SK-N-SH treated with all-trans-retinoic acid at 6 μM for 48 hours (cell line): ENCODE results near the gene PEX19.
"Not testable (repeated sequence)": the region's sequence is repeated elsewhere in the genome, so short reads cannot be mapped to it uniquely, and the experiment has no call there.

Experiments
- ATAC-seq: fragments of 200-7000 bp; cut with Tn5 transposase; 3 replicates; pipeline ENCODE4 v1.9.1; 2020; ENCODE audit warnings: mild to moderate bottlenecking, moderate library complexity
- ARNTL ChIP-seq: fragments of 450-650 bp; formaldehyde crosslinking; IDR thresholded peaks from 2 replicates; pipeline ENCODE4 v1.5.0; 2020; ENCODE audit warnings: low read depth, mild to moderate bottlenecking, moderate library complexity, borderline replicate concordance
- CREB5 ChIP-seq: fragments of 250-450 bp; sonication (Bioruptor Pico); IDR thresholded peaks from 2 replicates; pipeline ENCODE4 v1.5.1; 2020; ENCODE audit warnings: low read depth, mild to moderate bottlenecking, moderate library complexity
- CSDC2 ChIP-seq: fragments of 250-450 bp; sonication (Bioruptor Pico); IDR thresholded peaks from 2 replicates; pipeline ENCODE4 v1.5.0; 2020; ENCODE audit warnings: mild to moderate bottlenecking, moderate library complexity
- CSRNP3 ChIP-seq: fragments of 250-450 bp; sonication (Bioruptor Pico); IDR thresholded peaks from 2 replicates; pipeline ENCODE4 v1.5.1; 2021; ENCODE audit warnings: mild to moderate bottlenecking, moderate library complexity
- ESRRG ChIP-seq: fragments of 250-450 bp; sonication (Bioruptor Pico); IDR thresholded peaks from 2 replicates; pipeline ENCODE4 v1.6.1; 2021; ENCODE audit warnings: mild to moderate bottlenecking
- GLIS3 ChIP-seq: fragments of 250-450 bp; sonication (Bioruptor Pico); IDR thresholded peaks from 2 replicates; pipeline ENCODE4 v1.5.0; 2020; ENCODE audit warnings: mild to moderate bottlenecking, moderate library complexity
- ISL1 ChIP-seq: fragments of 250-450 bp; sonication (Bioruptor Pico); IDR thresholded peaks from 2 replicates; pipeline ENCODE4 v2.1.2; 2022; ENCODE audit warnings: mild to moderate bottlenecking, moderate library complexity
- PATZ1 ChIP-seq: fragments of 250-450 bp; sonication (Bioruptor Pico); IDR thresholded peaks from 2 replicates; pipeline ENCODE4 v1.8.0; 2020; ENCODE audit warnings: mild to moderate bottlenecking, moderate library complexity, borderline replicate concordance
- POU6F1 ChIP-seq: fragments of 250-450 bp; sonication (Bioruptor Pico); IDR thresholded peaks from 2 replicates; pipeline ENCODE4 v1.8.0; 2021; ENCODE audit warnings: low read depth, mild to moderate bottlenecking, moderate library complexity, borderline replicate concordance
- PPARA ChIP-seq: fragments of 250-450 bp; sonication (Bioruptor Pico); IDR thresholded peaks from 2 replicates; pipeline ENCODE4 v1.5.0; 2020; ENCODE audit warnings: mild to moderate bottlenecking, borderline replicate concordance
- RARB ChIP-seq: fragments of 250-450 bp; sonication (Bioruptor Pico); IDR thresholded peaks from 2 replicates; pipeline ENCODE4 v1.8.0; 2021; ENCODE audit warnings: mild to moderate bottlenecking, moderate library complexity
- SNAI2 ChIP-seq: fragments of 250-450 bp; sonication (Bioruptor Pico); IDR thresholded peaks from 2 replicates; pipeline ENCODE4 v1.5.0; 2020; ENCODE audit warnings: mild to moderate bottlenecking, moderate library complexity
- TOX ChIP-seq: fragments of 250-450 bp; sonication (Bioruptor Pico); IDR thresholded peaks from 2 replicates; pipeline ENCODE4 v1.8.0; 2021; ENCODE audit warnings: mild to moderate bottlenecking, moderate library complexity, borderline replicate concordance
- TSHZ2 ChIP-seq: fragments of 250-450 bp; sonication (Bioruptor Pico); IDR thresholded peaks from 2 replicates; pipeline ENCODE4 v1.5.0; 2020; ENCODE audit warnings: mild to moderate bottlenecking, moderate library complexity
- ZFP3 ChIP-seq: fragments of 250-450 bp; sonication (Bioruptor Pico); IDR thresholded peaks from 2 replicates; pipeline ENCODE4 v1.5.0; 2020; ENCODE audit warnings: mild to moderate bottlenecking, moderate library complexity
- ZFP30 ChIP-seq: fragments of 450-650 bp; formaldehyde crosslinking; IDR thresholded peaks from 2 replicates; pipeline ENCODE4 v1.5.0; 2022; ENCODE audit warnings: mild to moderate bottlenecking, moderate library complexity
- ZNF70 ChIP-seq: fragments of 450-650 bp; formaldehyde crosslinking; IDR thresholded peaks from 2 replicates; pipeline ENCODE4 v1.5.0; 2020; ENCODE audit warnings: mild to moderate bottlenecking, moderate library complexity
- ZNF8 ChIP-seq: fragments of 450-650 bp; formaldehyde crosslinking; IDR thresholded peaks from 2 replicates; pipeline ENCODE4 v1.5.0; 2020; ENCODE audit warnings: mild to moderate bottlenecking, moderate library complexity

The PEX19 gene

GRCh38 chr1:160293020-160293968 lies 8.4 kb upstream of the PEX19 start:
- TF ChIP-seq TSHZ2 (CRISPR knock-in tag) (no peak), SNAI2 (CRISPR knock-in tag) (no peak), CREB5 (CRISPR knock-in tag) (no peak), ZNF8 (CRISPR knock-in tag) (no peak), ZFP3 (CRISPR knock-in tag) (no peak)
- TF ChIP-seq, all 23 proteins: peak for 0
- ATAC-seq: no peak

- peak; percentile 92 for ATAC-seq
- TF ChIP-seq ZNF8 (CRISPR knock-in tag) (no peak), GLIS3 (CRISPR knock-in tag) (no peak), CSDC2 (CRISPR knock-in tag) (no peak), RARB (CRISPR knock-in tag) (no peak), SNAI2 (CRISPR knock-in tag) (no peak), ISL1 (CRISPR knock-in tag) (no peak), TOX (CRISPR knock-in tag) (no peak), ZNF70 (CRISPR knock-in tag) (no peak), PPARA (no peak)
- TF ChIP-seq, all 23 proteins: peak for 0
Observed at GRCh38 chr1:160291248-160292220, 6.6 kb upstream of the PEX19 start.

- ATAC-seq: not testable (repeated sequence)
Observed at GRCh38 chr1:160287769-160288168, 2.8 kb upstream of the PEX19 start.

GRCh38 chr1:160285506-160285905 lies 573 bp upstream of the PEX19 start:
- ATAC-seq: peak; percentile 0; the same call in 1 of the 3 replicates
- TF ChIP-seq ZNF8 (CRISPR knock-in tag): no peak
- TF ChIP-seq TOX (CRISPR knock-in tag): 0 out of 2 replicates have a peak, but pooled peaks have one; percentile 10

More at GRCh38 chr1:160287769-160288168, 2.8 kb upstream of the PEX19 start:
- TF ChIP-seq PATZ1: 0 out of 2 replicates have a peak, but pooled peaks have one; percentile 10

- ATAC-seq: peak; percentile 60
- TF ChIP-seq POU6F1 (CRISPR knock-in tag) (no peak), GLIS3 (CRISPR knock-in tag) (no peak), TOX (CRISPR knock-in tag) (no peak), CREB5 (CRISPR knock-in tag) (no peak), ZFP30 (CRISPR knock-in tag) (no peak), ZFP3 (CRISPR knock-in tag) (no peak), CSDC2 (CRISPR knock-in tag) (no peak), ESRRG (CRISPR knock-in tag) (no peak), ARNTL (CRISPR knock-in tag) (no peak), ZNF70 (CRISPR knock-in tag) (no peak), CSRNP3 (CRISPR knock-in tag) (no peak)
Observed at GRCh38 chr1:160284220-160284781, 632 bp downstream of the PEX19 start.
